BLaER1 treated with 17β-estradiol and CSF1 and Interleukin-3, amounts not matched to agents 10 nM and 100 nM (cell line): ENCODE results near the gene CD248.

Source experiments
- H3K27ac ChIP-seq, 11 experiments: shearing (Covaris generic); formaldehyde crosslinking; 2 replicates each; pipeline ENCODE4 v1.8.1; 2022
- H3K27me3 ChIP-seq, 11 experiments: shearing (Covaris generic); formaldehyde crosslinking; 2 replicates each; pipeline ENCODE4 v1.8.1; 2022
- H3K36me3 ChIP-seq, 11 experiments: shearing (Covaris generic); formaldehyde crosslinking; 2 replicates each; pipeline ENCODE4 v1.8.1; 2022
- H3K4me1 ChIP-seq, 10 experiments: shearing (Covaris generic); formaldehyde crosslinking; 2 replicates each; pipeline ENCODE4 v1.8.1; 2022
- H3K4me2 ChIP-seq, 11 experiments: shearing (Covaris generic); formaldehyde crosslinking; 2 replicates each; pipeline ENCODE4 v1.8.1; 2022
- H3K4me3 ChIP-seq, 10 experiments: shearing (Covaris generic); formaldehyde crosslinking; 2 replicates each; pipeline ENCODE4 v1.8.1; 2022
- H3K9ac ChIP-seq, 11 experiments: shearing (Covaris generic); formaldehyde crosslinking; 2 replicates each; pipeline ENCODE4 v1.8.1; 2022
- H3K9me3 ChIP-seq, 11 experiments: shearing (Covaris generic); formaldehyde crosslinking; replicated peaks in 1 of 11; 2 replicates each; pipeline ENCODE4 v1.8.1; 2022
- H4K20me1 ChIP-seq, 11 experiments: shearing (Covaris generic); formaldehyde crosslinking; 2 replicates each; pipeline ENCODE4 v1.8.1; 2022
- Cebpa-rat ChIP-seq, 11 experiments: shearing (Covaris generic); IDR thresholded peaks; 2 replicates each; pipeline ENCODE4 v1.8.1; 2022

CD248 gene

GRCh38 chr11:66292543-66293332 is 24.1 kb downstream of the CD248 start:
- H3K9me3 ChIP-seq = peaks cover 0 to 5% (median 0%) of the 10 kb centered on the region in 11 experiments; a peak in 1 of 22 replicates
- H3K9ac ChIP-seq = no peak overlapping the region
- H3K27me3 ChIP-seq = peaks cover 41 to 59% (median 52%) of the 10 kb centered on the region in 11 experiments
- no peaks in the 10 kb centered on the region for H3K36me3 ChIP-seq
- peaks cover 18 to 30% (median 26%) of the 10 kb centered on the region in 10 experiments for H3K4me1 ChIP-seq
- peak overlapping the region in 2 of 11 experiments; percentile 45 to 55; a peak in 1 of 22 replicates for H3K4me2 ChIP-seq
- TF ChIP-seq Cebpa-rat (IDR thresholded peaks at IDR 0.05) = no peak
- H4K20me1 ChIP-seq = peaks cover 0 to 55% (median 4%) of the 10 kb centered on the region in 11 experiments; a peak in 13 of 22 replicates
- no peak overlapping the region for H3K4me3 ChIP-seq
- H3K27ac ChIP-seq = no peak overlapping the region

DNA sequence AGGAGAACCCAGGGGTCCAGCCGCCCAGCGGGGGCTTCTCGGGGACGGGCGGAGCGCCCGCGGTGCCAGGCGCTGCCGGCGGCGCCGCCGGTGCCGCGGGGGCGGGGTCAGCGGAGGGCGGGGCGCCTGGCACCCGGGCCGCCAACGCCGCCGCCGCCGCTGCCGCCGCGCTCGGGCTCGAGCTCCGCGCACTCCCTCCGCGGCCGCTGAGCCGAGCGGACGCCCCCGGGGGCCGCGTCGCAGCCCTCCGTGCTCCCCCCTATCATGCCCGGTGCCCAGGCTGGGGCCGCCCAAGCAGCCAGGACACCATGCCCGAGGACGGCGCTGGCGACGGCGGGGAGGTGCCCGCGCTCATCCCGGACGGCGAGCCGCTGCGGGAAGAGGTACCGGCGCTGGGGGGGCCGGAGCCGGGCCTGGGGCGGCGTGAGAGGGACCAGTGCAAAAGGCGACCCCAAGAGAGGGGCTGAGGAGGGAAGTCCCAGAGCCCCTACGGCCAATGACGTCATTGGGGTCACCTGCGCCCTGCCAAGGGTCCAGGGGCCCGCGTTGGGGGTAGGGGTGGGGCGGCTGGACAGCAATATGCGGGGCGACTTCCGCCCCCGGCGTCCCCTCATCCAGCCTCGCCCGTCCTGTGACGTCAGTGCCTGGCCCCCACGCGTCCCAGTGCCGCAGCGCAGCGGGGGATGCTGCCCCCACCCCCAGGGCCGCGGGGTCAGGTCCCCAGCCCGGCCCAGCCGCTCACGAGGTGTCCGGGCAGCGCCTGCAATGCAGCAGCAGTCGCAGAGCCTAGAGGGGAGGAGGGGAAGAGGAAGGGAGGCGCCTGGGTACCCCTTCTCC is 24.9 kb downstream of the CD248 start, which contains the start of gene TMEM151A:
Gene TMEM151A (plus strand): TSS at position 189 of the 837 bp plus-strand sequence. CDS start 120 bp downstream, at position 309.
- Histone ChIP-seq H3K4me2 (peak within 1 kb of the TSS; percentile 28 to 99 (median 77); a peak in 20 of 22 replicates), H3K27me3 (peaks cover 41 to 59% (median 52%) of the 10 kb centered on the region in 11 experiments), H3K27ac (no peak within 1 kb of the TSS), H3K9ac (no peak within 1 kb of the TSS), H3K4me1 (peaks cover 26 to 38% (median 34%) of the 10 kb centered on the region in 10 experiments), H3K4me3 (peak within 1 kb of the TSS in 7 of 10 experiments; percentile 13 to 44 (median 27); a peak in 7 of 20 replicates), H3K9me3 (peaks cover 0 to 5% (median 0%) of the 10 kb centered on the region in 11 experiments; a peak in 1 of 22 replicates), H4K20me1 (peaks cover 0 to 62% (median 7%) of the 10 kb centered on the region in 11 experiments; a peak in 13 of 22 replicates), H3K36me3 (peaks cover 0 to 2% (median 0%) of the 10 kb centered on the region in 11 experiments; a peak in 1 of 22 replicates)
- TF ChIP-seq Cebpa-rat (IDR thresholded peaks at IDR 0.05) = no peak

DNA sequence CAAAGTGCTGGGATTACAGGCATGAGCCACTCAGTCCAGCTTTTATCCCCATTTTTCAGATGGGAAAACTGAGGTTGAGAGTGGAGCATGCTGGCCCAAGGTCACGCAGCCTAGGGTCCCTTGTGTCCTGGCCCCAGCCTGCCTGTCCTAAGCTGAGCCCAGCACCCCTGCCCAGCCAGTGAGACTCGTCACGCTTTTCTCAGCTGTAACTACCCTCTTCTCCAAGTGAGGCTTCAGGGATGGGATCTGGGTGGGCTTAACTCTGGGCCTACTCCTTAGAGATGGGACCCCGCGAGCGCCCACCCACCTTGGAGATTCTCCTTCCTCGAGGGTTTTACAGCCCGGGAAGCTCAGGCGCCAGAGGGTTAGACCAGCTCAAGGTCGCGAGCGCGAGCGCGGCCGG is 25.5 kb downstream of the CD248 start:
- Histone ChIP-seq H3K4me1 (peaks cover 29 to 42% (median 37%) of the 10 kb centered on the region in 10 experiments), H3K9me3 (peaks cover 0 to 5% (median 0%) of the 10 kb centered on the region in 11 experiments; a peak in 1 of 22 replicates), H3K27me3 (peaks cover 41 to 59% (median 52%) of the 10 kb centered on the region in 11 experiments), H4K20me1 (peaks cover 0 to 68% (median 7%) of the 10 kb centered on the region in 11 experiments; a peak in 13 of 22 replicates), H3K4me3 (peak overlapping the region in 2 of 10 experiments; percentile 28 to 32; a peak in 1 of 20 replicates), H3K4me2 (peak overlapping the region in 5 of 11 experiments; percentile 45 to 65 (median 51); a peak in 6 of 22 replicates), H3K36me3 (peaks cover 0 to 6% (median 0%) of the 10 kb centered on the region in 11 experiments; a peak in 3 of 22 replicates), H3K27ac (no peak overlapping the region), H3K9ac (no peak overlapping the region)
- TF ChIP-seq Cebpa-rat (IDR thresholded peaks at IDR 0.05) = no peak

- Histone ChIP-seq H3K9ac (no peak overlapping the region), H3K4me2 (peak overlapping the region; percentile 77 to 99 (median 95)), H3K4me3 (peak overlapping the region in 7 of 10 experiments; percentile 78 to 90 (median 86); a peak in 13 of 20 replicates), H3K36me3 (peaks cover 0 to 16% (median 4%) of the 10 kb centered on the region in 11 experiments; a peak in 5 of 22 replicates), H3K9me3 (peaks cover 0 to 5% (median 0%) of the 10 kb centered on the region in 11 experiments; a peak in 1 of 22 replicates), H3K27ac (no peak overlapping the region), H3K27me3 (peaks cover 41 to 58% (median 52%) of the 10 kb centered on the region in 11 experiments), H3K4me1 (peaks cover 29 to 43% (median 37%) of the 10 kb centered on the region in 10 experiments), H4K20me1 (peaks cover 0 to 78% (median 7%) of the 10 kb centered on the region in 11 experiments; a peak in 14 of 22 replicates)
- no peak for TF ChIP-seq Cebpa-rat (IDR thresholded peaks at IDR 0.05)
These were observed 26.6 kb downstream of the CD248 start for GRCh38 chr11:66290330-66290621.

DNA sequence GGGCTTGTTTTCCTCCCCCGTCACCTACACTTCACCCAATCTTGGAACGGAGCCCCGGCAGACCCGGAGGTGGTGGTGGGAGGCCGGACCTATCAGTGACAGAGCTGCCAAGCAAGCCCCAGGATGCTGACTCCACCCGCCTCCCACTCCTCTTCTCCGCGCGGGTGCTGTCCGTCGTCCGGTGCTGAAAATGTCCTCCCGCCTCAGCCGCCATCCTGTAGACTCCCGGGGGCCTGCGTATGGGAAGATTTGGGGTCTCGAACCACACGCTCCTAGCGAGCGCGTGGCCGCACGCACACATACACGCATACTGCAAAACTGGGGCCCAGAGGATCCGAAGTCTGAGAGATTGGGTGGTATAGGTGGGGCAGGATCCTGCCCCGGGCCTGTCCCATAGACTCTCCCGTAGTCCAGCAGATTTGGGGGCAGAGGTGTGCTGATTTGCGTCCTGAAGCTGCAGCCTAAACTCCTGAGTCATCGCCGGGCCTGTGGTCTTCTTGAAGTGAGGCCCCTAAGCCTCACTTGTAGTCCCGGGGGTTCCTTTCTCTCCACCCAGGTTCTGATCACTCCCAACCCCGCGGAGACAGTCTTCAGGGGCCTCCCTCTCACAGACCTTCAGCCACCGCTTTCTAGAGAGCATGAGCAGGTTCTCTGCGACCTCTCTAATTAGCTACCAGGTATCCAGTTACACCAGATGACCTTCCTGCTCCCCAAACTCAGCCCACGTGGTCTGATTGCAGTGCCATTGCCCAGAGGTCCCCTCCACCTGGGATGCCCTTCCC is 27.1 kb downstream of the CD248 start:
- H3K36me3 ChIP-seq = peaks cover 0 to 21% (median 8%) of the 10 kb centered on the region in 11 experiments; a peak in 14 of 22 replicates
- no peak for TF ChIP-seq Cebpa-rat (IDR thresholded peaks at IDR 0.05)
- peak overlapping the region; percentile 70 to 92 (median 86) for H3K4me3 ChIP-seq
- H4K20me1 ChIP-seq = peaks cover 0 to 78% (median 7%) of the 10 kb centered on the region in 11 experiments; a peak in 15 of 22 replicates
- H3K27me3 ChIP-seq = peaks cover 41 to 53% (median 49%) of the 10 kb centered on the region in 11 experiments
- H3K9me3 ChIP-seq = peaks cover 0 to 5% (median 0%) of the 10 kb centered on the region in 11 experiments; a peak in 1 of 22 replicates
- peak overlapping the region; percentile 25 to 93 (median 85); a peak in 19 of 22 replicates for H3K9ac ChIP-seq
- H3K4me1 ChIP-seq = peaks cover 29 to 44% (median 37%) of the 10 kb centered on the region in 10 experiments
- peak overlapping the region; percentile 77 to 99 (median 95) for H3K4me2 ChIP-seq
- H3K27ac ChIP-seq = peak overlapping the region in 8 of 11 experiments; percentile 25 to 78 (median 50); a peak in 11 of 22 replicates

DNA sequence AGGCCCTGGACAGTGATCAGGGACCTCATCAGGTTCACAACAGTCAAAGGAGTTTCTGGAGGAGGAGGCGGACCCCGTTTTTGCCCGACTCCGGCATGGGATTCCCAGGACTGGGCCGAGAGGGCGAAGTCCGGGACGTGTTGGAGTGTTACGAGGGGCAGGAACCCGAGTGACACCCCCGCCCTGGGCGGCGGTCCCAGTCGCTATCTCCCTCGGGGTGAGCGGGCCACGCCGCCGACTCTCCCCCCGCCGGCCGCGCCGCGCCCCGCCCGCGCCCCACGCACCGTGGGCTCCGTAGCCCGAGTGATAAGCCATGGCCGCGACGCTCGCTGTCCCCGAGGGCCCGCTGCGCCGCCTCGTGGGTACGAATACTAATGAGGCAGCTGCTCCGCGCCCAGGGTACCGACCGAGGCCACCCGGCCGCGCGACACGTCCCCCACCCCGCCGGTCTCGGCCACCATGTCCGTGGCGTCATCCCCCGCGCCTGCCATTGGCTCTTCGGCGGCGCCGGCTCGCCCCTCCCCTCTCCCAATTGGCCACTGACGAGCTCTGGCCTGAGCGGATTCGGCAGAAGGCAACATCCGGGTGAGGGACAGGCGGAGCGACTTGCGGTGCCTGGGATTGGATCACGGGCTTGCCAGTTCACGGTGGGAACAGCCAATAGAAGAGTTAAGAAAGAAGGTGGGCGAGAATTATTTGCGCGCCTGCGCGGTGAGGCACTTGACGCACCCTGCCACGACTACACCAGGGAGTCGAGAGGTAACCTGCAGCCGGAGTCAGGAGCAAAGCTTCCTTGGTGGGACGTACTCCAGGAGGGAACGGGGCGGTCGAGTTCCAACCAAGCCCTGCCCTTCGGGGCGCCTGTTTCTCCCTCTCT is 27.9 kb downstream of the CD248 start, which contains the start of gene YIF1A:
Gene YIF1A (minus strand): TSS at position 473 of the 877 bp plus-strand sequence. CDS start 158 bp downstream, at position 315.
- Histone ChIP-seq H3K9me3 (peaks cover 0 to 5% (median 0%) of the 10 kb centered on the region in 11 experiments; a peak in 1 of 22 replicates), H3K27me3 (peaks cover 36 to 44% (median 40%) of the 10 kb centered on the region in 11 experiments), H3K4me3 (peak within 1 kb of the TSS; percentile 70 to 92 (median 86)), H3K36me3 (peaks cover 0 to 30% (median 14%) of the 10 kb centered on the region in 11 experiments; a peak in 14 of 22 replicates), H4K20me1 (peaks cover 0 to 78% (median 7%) of the 10 kb centered on the region in 11 experiments; a peak in 15 of 22 replicates), H3K27ac (peak within 1 kb of the TSS; percentile 75 to 90 (median 83)), H3K4me1 (peaks cover 29 to 44% (median 37%) of the 10 kb centered on the region in 10 experiments), H3K9ac (peak within 1 kb of the TSS; percentile 83 to 93 (median 89)), H3K4me2 (peak within 1 kb of the TSS; percentile 92 to 100 (median 98))
- TF ChIP-seq Cebpa-rat (IDR thresholded peaks at IDR 0.05) = no peak
